SKM-1 treated with dmso at 0.1 percent for 144 hours (cell line): ENCODE data around the gene NR3C1.

Experiments used
- DNase-seq: peaks from one replicate; lab custom pipeline; 2025; ENCODE audit not compliant: unreplicated experiment; lab: John Stamatoyannopoulos, UW

The NR3C1 gene

GRCh38 chr5:143399616-143400540, 3.6 kb downstream of the NR3C1 start:
- no peak for DNase-seq

- no peak for DNase-seq
Observed at GRCh38 chr5:143398451-143399237, 4.8 kb downstream of the NR3C1 start.

GRCh38 chr5:143398053-143398355, 5.5 kb downstream of the NR3C1 start:
- no peak for DNase-seq

GRCh38 chr5:143397302-143398052, 6.0 kb downstream of the NR3C1 start:
- DNase-seq: no peak

- DNase-seq: no peak
Observed at GRCh38 chr5:143396353-143396940, 7.0 kb downstream of the NR3C1 start.

GRCh38 chr5:143395638-143396352, 7.7 kb downstream of the NR3C1 start:
- DNase-seq: no peak

- no peak for DNase-seq
Observed at GRCh38 chr5:143393524-143393923, 10.0 kb downstream of the NR3C1 start.

- no peak for DNase-seq
Observed at GRCh38 chr5:143390941-143391340, 12.5 kb downstream of the NR3C1 start.

GRCh38 chr5:143390258-143390657, 13.2 kb downstream of the NR3C1 start:
- no peak for DNase-seq

- DNase-seq: no peak
Observed at GRCh38 chr5:143386725-143387124, 16.8 kb downstream of the NR3C1 start.

GRCh38 chr5:143384865-143385657, 18.4 kb downstream of the NR3C1 start:
- no peak for DNase-seq

- no peak for DNase-seq
Observed at GRCh38 chr5:143383988-143384387, 19.5 kb downstream of the NR3C1 start.

- DNase-seq: no peak
Observed at GRCh38 chr5:143379606-143380005, 23.9 kb downstream of the NR3C1 start.

GRCh38 chr5:143376911-143377813, 26.3 kb downstream of the NR3C1 start:
- DNase-seq: no peak

GRCh38 chr5:143376195-143376779, 27.2 kb downstream of the NR3C1 start:
- DNase-seq: no peak

- no peak for DNase-seq
Observed at GRCh38 chr5:143374496-143375217, 28.8 kb downstream of the NR3C1 start.

- no peak for DNase-seq
Observed at GRCh38 chr5:143373076-143373475, 30.4 kb downstream of the NR3C1 start.
